Superior temporal gyrus (tissue), 1 donor: ENCODE measurements around the gene TENT5A.

ENCODE experiments used
- DNase-seq: peaks from one replicate; pipeline ENCODE4 v3.0.0-alpha.2; 2016; ENCODE audit errors: extremely low spot score

The TENT5A gene

GRCh38 chr6:81713205-81713604, 39.3 kb downstream of the TENT5A start:
- no peak for DNase-seq

DNA sequence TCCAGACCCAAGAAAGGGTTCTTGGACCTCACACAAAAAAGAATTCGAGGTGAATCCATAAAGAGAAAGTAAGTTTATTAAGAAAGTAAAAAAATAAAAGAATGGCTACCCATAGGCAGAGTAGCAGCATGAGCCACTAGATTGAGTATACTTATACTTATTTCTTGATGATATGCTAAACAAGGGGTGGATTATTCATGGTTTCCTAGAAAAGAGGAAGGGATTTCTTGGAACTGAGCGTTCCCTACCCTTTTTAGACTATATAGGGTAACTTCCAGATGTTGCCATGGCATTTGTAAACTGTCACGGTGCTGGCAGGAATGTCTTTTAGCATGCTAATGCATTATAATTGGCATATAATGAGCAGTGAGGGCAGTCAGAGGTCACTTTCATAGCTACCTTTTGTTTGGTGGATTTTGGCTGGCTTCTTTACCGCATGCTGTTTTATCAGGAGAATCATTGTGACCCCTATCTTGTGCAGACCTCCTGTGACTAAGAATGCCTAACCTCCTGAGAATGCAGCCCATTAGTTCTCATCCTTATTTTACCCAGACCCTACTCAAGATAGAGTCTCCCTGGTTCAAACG, 44.3 kb downstream of the TENT5A start:
- no peak for DNase-seq

GRCh38 chr6:81704700-81705099, 47.8 kb downstream of the TENT5A start:
- DNase-seq: no peak

- DNase-seq: no peak
Observed at GRCh38 chr6:81700414-81700813, 52.1 kb downstream of the TENT5A start.

DNA sequence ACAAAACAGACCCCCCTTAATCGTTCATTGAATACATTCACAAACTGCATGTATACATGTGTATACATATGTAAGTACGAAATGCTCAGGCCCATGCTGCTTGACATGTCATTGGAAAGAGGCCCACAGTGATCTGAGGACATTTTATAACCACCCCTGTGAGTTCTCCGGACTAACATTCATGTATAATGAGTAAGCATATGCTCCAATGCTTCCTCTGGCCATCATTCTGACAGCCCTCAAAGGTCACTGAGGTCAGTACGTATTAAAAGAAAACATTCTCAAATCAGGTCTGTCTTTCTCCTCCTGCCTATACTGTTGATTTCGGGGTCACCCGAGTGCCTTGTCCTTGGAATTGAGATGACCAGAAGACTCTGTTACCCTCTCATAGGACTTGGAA, 54.9 kb downstream of the TENT5A start:
- DNase-seq: no peak

- DNase-seq: no peak
Observed at GRCh38 chr6:81696524-81696923, 56.0 kb downstream of the TENT5A start.
